Activated CD4-positive, alpha-beta T cell treated with anti-CD3 and anti-CD28 coated beads, Interleukin-2, amount 10 ng/mL, durations not matched to agents 24 days and 14 days (primary cell): ENCODE measurements around the gene CREBRF. TPM values are rescaled to one million over a fixed set of nuclear protein-coding genes. Genes with fewer than 3 reads are reported as not detected.
"Not testable (repeated sequence)": the region's sequence is repeated elsewhere in the genome, so short reads cannot be mapped to it uniquely, and the experiment has no call there.

Experiments
- DNase-seq: peaks from one replicate; pipeline ENCODE4 v3.0.0; 2022
- H3K27ac Mint-ChIP-seq: one replicate; pipeline ENCODE4 v1.8.0; 2022; ENCODE audit warnings: mild to moderate bottlenecking, mixed read lengths
- H3K27me3 Mint-ChIP-seq: one replicate; pipeline ENCODE4 v1.8.0; 2022; ENCODE audit warnings: mixed read lengths
- H3K36me3 Mint-ChIP-seq: one replicate; pipeline ENCODE4 v1.8.0; 2022; ENCODE audit warnings: low read depth, mild to moderate bottlenecking, mixed read lengths
- H3K4me1 Mint-ChIP-seq: one replicate; pipeline ENCODE4 v1.8.0; 2021; ENCODE audit warnings: mixed read lengths
- H3K4me3 Mint-ChIP-seq: one replicate; pipeline ENCODE4 v1.8.0; 2022; ENCODE audit warnings: mild to moderate bottlenecking, moderate library complexity, mixed read lengths
- H3K9me3 Mint-ChIP-seq: one replicate; pipeline ENCODE4 v1.8.0; 2021; ENCODE audit warnings: mixed read lengths
- intact Hi-C: fragments of 100-400 bp; cut with micrococcal nuclease; formaldehyde crosslinking; loops from one replicate; pipeline ENCODE4 v1.15.1; 2023
- total RNA-seq: library from RNA; stranded (reverse); gene quantifications from 2 replicates; pipeline ENCODE4 v1.2.3, GENCODE V29; 2022

The CREBRF gene
- total RNA-seq, 1 donor from 2014 or later = 6.2 TPM

DNA sequence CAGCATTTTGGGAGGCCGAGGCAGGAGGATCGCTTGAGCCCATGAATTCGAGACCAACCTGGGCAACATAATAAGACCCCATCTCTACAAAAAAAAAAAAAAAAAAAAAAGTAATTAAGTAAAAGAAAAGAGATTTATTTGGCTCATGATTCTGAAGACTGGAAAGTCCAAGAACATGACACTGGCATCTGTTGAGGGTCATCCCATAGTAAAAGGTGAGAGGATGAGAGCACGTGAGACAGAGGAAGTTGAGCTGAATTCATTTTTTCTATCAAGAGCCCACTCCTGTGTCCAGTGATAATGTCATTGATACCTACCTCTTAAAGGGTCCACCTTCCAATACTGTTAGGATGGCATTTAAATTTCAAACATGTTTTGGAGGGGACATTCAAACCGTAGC, 19.8 kb downstream of the CREBRF start:
- no peaks in the 10 kb centered on the region for H3K27me3 Mint-ChIP-seq
- no peaks in the 10 kb centered on the region for H3K9me3 Mint-ChIP-seq
- no peaks in the 10 kb centered on the region for H3K4me1 Mint-ChIP-seq
- no peak overlapping the region for H3K27ac Mint-ChIP-seq
- no peak for DNase-seq
- H3K4me3 Mint-ChIP-seq = no peak overlapping the region
- intact Hi-C loops = no loop called here
- H3K36me3 Mint-ChIP-seq = peaks cover 3% of the 10 kb centered on the region

DNA sequence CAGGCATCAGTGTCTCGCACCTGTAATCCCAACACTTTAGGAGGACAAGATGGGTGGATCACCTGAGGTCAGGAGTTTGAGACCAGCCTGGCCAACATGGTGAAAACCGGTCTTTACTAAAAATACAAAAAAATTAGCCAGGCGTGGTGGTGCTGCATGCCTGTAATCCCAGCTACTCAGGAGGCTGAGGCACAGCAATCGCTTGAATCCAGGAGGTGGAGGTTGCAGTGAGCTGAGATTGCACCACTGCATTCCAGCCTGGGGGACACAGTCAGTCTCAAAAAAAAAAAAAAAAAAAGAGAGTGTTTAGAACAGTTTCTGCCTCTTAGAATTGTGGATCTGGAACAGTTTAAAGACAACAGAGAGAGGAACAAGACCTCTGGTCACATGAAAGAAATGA, 20.3 kb downstream of the CREBRF start:
- intact Hi-C loops, DNase-seq, H3K4me1 Mint-ChIP-seq, H3K4me3 Mint-ChIP-seq, H3K27ac Mint-ChIP-seq, H3K9me3 Mint-ChIP-seq, H3K36me3 Mint-ChIP-seq, H3K27me3 Mint-ChIP-seq: not testable (repeated sequence)

DNA sequence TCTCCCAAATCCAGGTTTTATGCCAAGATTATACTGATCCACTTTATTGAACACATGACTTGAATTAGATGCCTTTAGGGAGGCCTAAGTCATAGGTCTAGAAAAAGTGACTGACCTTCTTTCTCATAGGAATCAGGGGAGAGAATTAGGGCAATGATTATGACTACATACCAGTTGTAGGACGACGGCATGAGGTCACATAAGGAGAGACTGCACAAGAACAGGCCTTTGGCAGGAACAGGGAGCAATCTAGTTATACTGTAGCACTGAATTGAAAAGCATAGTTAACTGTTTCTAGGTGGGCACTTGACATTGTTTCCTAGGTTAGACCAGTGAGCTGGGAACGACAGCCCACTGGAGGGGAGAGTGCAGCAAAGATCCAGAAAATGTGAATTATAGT, 22.7 kb downstream of the CREBRF start:
- H3K4me1 Mint-ChIP-seq = no peaks in the 10 kb centered on the region
- H3K9me3 Mint-ChIP-seq = no peaks in the 10 kb centered on the region
- H3K27me3 Mint-ChIP-seq = no peaks in the 10 kb centered on the region
- H3K4me3 Mint-ChIP-seq = no peak overlapping the region
- H3K27ac Mint-ChIP-seq = no peak overlapping the region
- no peak for DNase-seq
- H3K36me3 Mint-ChIP-seq = peaks cover 12% of the 10 kb centered on the region
- intact Hi-C loops = no loop called here

DNA sequence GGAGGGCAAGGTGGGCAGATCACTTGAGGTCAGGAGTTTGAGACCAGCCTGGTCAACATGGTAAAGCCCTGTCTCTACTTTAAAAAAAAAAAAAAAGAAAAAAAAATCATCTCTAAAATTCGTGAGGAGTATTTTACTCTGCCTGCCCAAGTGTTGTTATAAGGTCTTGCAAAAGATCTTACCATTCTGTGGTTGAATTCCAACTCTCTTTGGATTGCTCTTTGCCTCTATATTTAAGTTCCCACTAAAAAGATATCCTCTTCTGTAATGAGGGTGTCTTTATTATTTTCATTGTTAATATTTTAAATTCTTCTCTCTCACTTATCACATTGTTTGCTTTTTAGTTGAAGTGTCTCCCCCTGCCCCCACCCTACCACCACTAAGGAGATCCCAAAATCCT, 33.4 kb downstream of the CREBRF start:
- intact Hi-C loops = no loop called here
- Mint-ChIP-seq H3K36me3 (peaks cover 8% of the 10 kb centered on the region), H3K4me1 (peaks cover 6% of the 10 kb centered on the region), H3K27ac (no peak overlapping the region), H3K4me3 (no peak overlapping the region), H3K27me3 (no peaks in the 10 kb centered on the region), H3K9me3 (no peaks in the 10 kb centered on the region)
- no peak for DNase-seq

DNA sequence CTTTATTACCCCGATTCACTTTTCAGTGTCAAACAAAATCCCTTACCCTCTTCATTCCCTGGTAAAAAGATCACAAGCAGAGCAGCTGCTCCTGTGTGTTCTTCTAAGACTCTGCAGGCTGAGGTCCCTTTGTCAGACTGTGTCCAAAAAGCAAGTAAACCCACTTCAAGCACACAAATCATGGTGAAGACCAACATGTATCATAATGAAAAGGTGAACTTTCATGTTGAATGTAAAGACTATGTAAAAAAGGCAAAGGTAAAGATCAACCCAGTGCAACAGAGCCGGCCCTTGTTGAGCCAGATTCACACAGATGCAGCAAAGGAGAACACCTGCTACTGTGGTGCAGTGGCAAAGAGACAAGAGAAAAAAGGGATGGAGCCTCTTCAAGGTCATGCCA, 34.5 kb downstream of the CREBRF start:
- H3K4me1 Mint-ChIP-seq = peaks cover 6% of the 10 kb centered on the region
- no peak overlapping the region for H3K4me3 Mint-ChIP-seq
- H3K9me3 Mint-ChIP-seq = no peaks in the 10 kb centered on the region
- peaks cover 8% of the 10 kb centered on the region for H3K36me3 Mint-ChIP-seq
- no peak for DNase-seq
- no peak overlapping the region for H3K27ac Mint-ChIP-seq
- H3K27me3 Mint-ChIP-seq = no peaks in the 10 kb centered on the region
- intact Hi-C loops = no loop called here

GRCh38 chr5:173091981-173092380, 35.8 kb downstream of the CREBRF start:
- Mint-ChIP-seq H3K4me1 (peaks cover 6% of the 10 kb centered on the region), H3K4me3 (no peak overlapping the region), H3K36me3 (peaks cover 5% of the 10 kb centered on the region), H3K9me3 (no peaks in the 10 kb centered on the region), H3K27ac (no peak overlapping the region), H3K27me3 (no peaks in the 10 kb centered on the region)
- intact Hi-C loops = no loop called here
- DNase-seq = no peak

GRCh38 chr5:173093606-173094005, 37.5 kb downstream of the CREBRF start:
- H3K4me3 Mint-ChIP-seq = no peak overlapping the region
- H3K27me3 Mint-ChIP-seq = no peaks in the 10 kb centered on the region
- H3K4me1 Mint-ChIP-seq = peaks cover 6% of the 10 kb centered on the region
- DNase-seq = no peak
- H3K9me3 Mint-ChIP-seq = no peaks in the 10 kb centered on the region
- peaks cover 5% of the 10 kb centered on the region for H3K36me3 Mint-ChIP-seq
- intact Hi-C loops = no loop called here
- no peak overlapping the region for H3K27ac Mint-ChIP-seq

DNA sequence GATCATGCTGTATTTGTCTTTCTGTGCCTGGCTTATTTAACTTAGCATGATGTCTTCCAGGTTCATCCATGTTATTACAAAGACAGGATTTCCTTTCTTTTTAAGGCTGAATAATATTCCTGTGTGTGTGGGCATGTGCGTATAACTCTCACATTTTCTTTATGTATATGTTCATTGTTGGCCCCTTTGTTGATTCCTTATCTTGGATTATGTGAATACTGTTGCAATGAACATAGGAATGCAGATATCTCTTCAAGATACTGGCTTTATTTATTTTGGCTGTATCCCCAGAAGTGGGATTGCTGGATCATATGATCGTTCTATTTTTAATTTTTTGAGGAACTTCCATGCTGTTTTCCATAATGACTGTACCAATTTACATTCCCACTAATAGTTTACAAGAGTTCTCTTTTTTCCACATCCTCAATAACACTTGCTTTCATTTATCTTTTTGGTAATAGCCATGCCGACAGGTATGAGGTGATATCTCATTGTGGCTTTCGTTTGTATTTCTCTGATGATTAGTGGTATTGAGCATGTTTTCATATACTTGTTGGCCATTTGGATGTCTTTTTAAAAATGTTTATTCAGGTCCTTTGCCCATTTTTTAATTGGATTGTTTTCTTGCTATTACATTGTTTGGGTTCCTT, 38.0 kb downstream of the CREBRF start:
- Mint-ChIP-seq H3K9me3 (no peaks in the 10 kb centered on the region), H3K27me3 (no peaks in the 10 kb centered on the region), H3K36me3 (peaks cover 5% of the 10 kb centered on the region), H3K27ac (no peak overlapping the region), H3K4me1 (peaks cover 6% of the 10 kb centered on the region), H3K4me3 (no peak overlapping the region)
- intact Hi-C loops = no loop called here
- DNase-seq = no peak

- intact Hi-C loops = no loop called here
- Mint-ChIP-seq H3K36me3 (peaks cover 16% of the 10 kb centered on the region), H3K9me3 (peaks cover 5% of the 10 kb centered on the region), H3K27ac (no peak overlapping the region), H3K4me1 (peaks cover 4% of the 10 kb centered on the region), H3K27me3 (no peaks in the 10 kb centered on the region), H3K4me3 (no peak overlapping the region)
- no peak for DNase-seq
Observed at GRCh38 chr5:173098787-173099186, 42.6 kb downstream of the CREBRF start.

- Mint-ChIP-seq H3K4me1 (peaks cover 2% of the 10 kb centered on the region), H3K27ac (no peak overlapping the region), H3K27me3 (no peaks in the 10 kb centered on the region), H3K36me3 (peaks cover 16% of the 10 kb centered on the region), H3K4me3 (no peak overlapping the region), H3K9me3 (peaks cover 5% of the 10 kb centered on the region)
- no peak for DNase-seq
- intact Hi-C loops = no loop called here
Observed at GRCh38 chr5:173099461-173099860, 43.3 kb downstream of the CREBRF start.

DNA sequence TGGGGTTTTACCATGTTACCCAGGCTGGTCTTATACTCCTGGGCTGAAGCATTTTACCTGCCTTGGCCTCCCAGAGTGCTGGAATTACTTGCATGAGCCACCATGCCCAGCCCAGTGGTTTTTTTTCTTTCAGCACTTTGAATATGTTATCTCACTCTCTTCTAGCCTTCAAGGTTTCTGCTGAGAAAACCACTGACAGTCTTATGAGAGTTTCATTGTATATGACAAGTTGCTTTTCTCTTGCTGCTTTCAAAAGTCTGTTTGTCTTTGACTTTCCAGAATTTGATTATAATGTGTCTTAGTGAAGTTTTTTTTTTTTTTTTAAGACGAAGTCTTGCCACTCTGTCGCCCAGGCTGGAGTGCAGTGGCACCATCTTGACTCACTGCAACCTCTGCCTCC, 45.1 kb downstream of the CREBRF start:
- intact Hi-C loops = no loop called here
- Mint-ChIP-seq H3K27ac (no peak overlapping the region), H3K4me3 (no peak overlapping the region), H3K9me3 (peaks cover 5% of the 10 kb centered on the region), H3K36me3 (peaks cover 16% of the 10 kb centered on the region), H3K4me1 (peaks cover 2% of the 10 kb centered on the region), H3K27me3 (no peaks in the 10 kb centered on the region)
- no peak for DNase-seq

DNA sequence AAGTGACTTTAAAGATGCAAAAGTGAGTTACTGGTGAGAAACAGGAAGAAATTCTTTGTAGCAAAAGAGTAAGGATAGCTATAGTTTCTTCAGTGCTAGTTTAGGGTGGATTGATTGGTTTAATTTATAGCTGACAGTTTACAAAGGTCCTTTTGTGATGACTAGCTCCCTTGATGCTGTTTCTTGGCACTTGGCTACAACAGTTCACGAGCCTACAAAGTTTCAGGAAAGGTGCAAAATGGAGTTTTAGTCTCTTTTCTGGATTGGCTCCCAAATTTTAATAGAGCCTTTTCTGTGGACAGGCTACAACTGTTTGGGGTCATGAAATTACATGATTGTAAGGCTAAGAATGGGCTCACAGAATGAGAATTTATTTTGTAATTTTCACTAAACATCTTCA, 47.3 kb downstream of the CREBRF start:
- Mint-ChIP-seq H3K9me3 (peaks cover 5% of the 10 kb centered on the region), H3K27me3 (no peaks in the 10 kb centered on the region), H3K4me3 (no peak overlapping the region), H3K27ac (no peak overlapping the region), H3K4me1 (peaks cover 2% of the 10 kb centered on the region), H3K36me3 (peaks cover 16% of the 10 kb centered on the region)
- intact Hi-C loops = no loop called here
- no peak for DNase-seq

DNA sequence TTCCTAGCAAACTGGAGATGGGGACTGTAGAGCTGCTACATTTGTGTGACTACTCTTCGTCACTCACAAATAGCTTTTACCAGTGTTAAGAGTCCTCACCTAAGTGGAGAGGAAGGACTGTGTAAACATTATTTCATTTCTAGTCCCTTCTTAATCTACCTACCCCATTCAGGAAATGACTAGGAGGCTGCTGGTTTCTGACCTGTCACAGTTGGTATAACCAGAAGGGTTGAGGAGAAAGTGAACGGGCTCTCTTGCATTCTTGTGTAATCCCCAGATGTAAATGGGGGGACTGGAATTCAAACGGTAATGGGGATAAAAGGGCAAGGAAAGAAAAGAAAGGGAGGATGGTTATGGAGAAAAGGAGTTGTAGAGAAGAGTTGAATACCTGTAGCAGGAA, 52.8 kb downstream of the CREBRF start:
- Mint-ChIP-seq H3K4me3 (no peak overlapping the region), H3K36me3 (peaks cover 20% of the 10 kb centered on the region), H3K4me1 (no peaks in the 10 kb centered on the region), H3K27me3 (no peaks in the 10 kb centered on the region), H3K9me3 (no peaks in the 10 kb centered on the region), H3K27ac (no peak overlapping the region)
- intact Hi-C loops = no loop called here
- DNase-seq = no peak

- Mint-ChIP-seq H3K4me1 (no peaks in the 10 kb centered on the region), H3K4me3 (no peak overlapping the region), H3K36me3 (peaks cover 34% of the 10 kb centered on the region), H3K27me3 (no peaks in the 10 kb centered on the region), H3K27ac (no peak overlapping the region), H3K9me3 (no peaks in the 10 kb centered on the region)
- intact Hi-C loops = no loop called here
- no peak for DNase-seq
Observed at GRCh38 chr5:173114536-173114935, 58.4 kb downstream of the CREBRF start.

- intact Hi-C loops = no loop called here
- no peaks in the 10 kb centered on the region for H3K27me3 Mint-ChIP-seq
- no peak overlapping the region for H3K27ac Mint-ChIP-seq
- H3K9me3 Mint-ChIP-seq = no peaks in the 10 kb centered on the region
- no peak for DNase-seq
- peaks cover 27% of the 10 kb centered on the region for H3K36me3 Mint-ChIP-seq
- H3K4me1 Mint-ChIP-seq = no peaks in the 10 kb centered on the region
- H3K4me3 Mint-ChIP-seq = no peak overlapping the region
Observed at GRCh38 chr5:173119719-173120118, 63.6 kb downstream of the CREBRF start.
